CD14-positive monocyte (primary cell): Measurements from ENCODE around the gene PREP. TPM values are rescaled to one million over a fixed set of nuclear protein-coding genes. Genes with fewer than 3 reads are reported as not detected.

ENCODE experiments used
- DNase-seq, 3 donors: peaks; one replicate each; pipeline ENCODE4 v3.0.0-alpha.2; 2011 to 2022
- H2AFZ ChIP-seq: 2 replicates; pipeline ENCODE4 v1.6.0; 2012; ENCODE audit warnings: mild to moderate bottlenecking, low read depth, low read length, inconsistent platforms; ENCODE audit not compliant: insufficient read depth, poor library complexity, severe bottlenecking
- H3K27ac ChIP-seq, 2 donors: 1 replicate in 1 of 2; 2 replicates in 1 of 2; pipeline ENCODE4 v1.5.1; 2012 to 2013; ENCODE audit warnings: low read length in 2 of 2, control low read depth in 1 of 2, inconsistent platforms in 1 of 2, low read depth in 1 of 2, mild to moderate bottlenecking in 1 of 2
- H3K27me3 ChIP-seq, 2 donors: one replicate each; pipeline versions ENCODE4 v1.6.0 to v1.6.1; 2011 to 2013; ENCODE audit warnings: low read length in 2 of 2; ENCODE audit not compliant: control insufficient read depth in 2 of 2, insufficient read depth in 2 of 2
- H3K36me3 ChIP-seq, 2 donors: replicated peaks in 1 of 2; 1 replicate in 1 of 2; 2 replicates in 1 of 2; pipeline versions ENCODE4 v1.5.1 to v1.6.1; 2012 to 2013; ENCODE audit warnings: low read length in 2 of 2, control low read depth in 1 of 2, inconsistent platforms in 1 of 2, mild to moderate bottlenecking in 1 of 2; ENCODE audit not compliant: insufficient read depth in 2 of 2, control insufficient read depth in 1 of 2
- H3K4me1 ChIP-seq, 2 donors: 1 replicate in 1 of 2; 2 replicates in 1 of 2; pipeline versions ENCODE4 v1.5.1 to v1.6.1; 2012 to 2013; ENCODE audit warnings: low read length in 2 of 2, control low read depth in 1 of 2, inconsistent platforms in 1 of 2, mild to moderate bottlenecking in 1 of 2, moderate library complexity in 1 of 2; ENCODE audit not compliant: insufficient read depth in 2 of 2, control insufficient read depth in 1 of 2
- H3K4me2 ChIP-seq: replicated peaks from 2 replicates; pipeline ENCODE3; 2012; ENCODE audit warnings: low read length, moderate library complexity, mild to moderate bottlenecking; ENCODE audit not compliant: poor library complexity, severe bottlenecking; ENCODE audit errors: extremely low read depth
- H3K4me3 ChIP-seq, 3 experiments: fragments of 200-600 bp in 1 of 3; sonication (generic) in 1 of 3; replicated peaks in 1 of 3; 1 replicate in 2 of 3; 2 replicates in 1 of 3; pipeline ENCODE4 v1.5.1; 2011 to 2013; ENCODE audit warnings: low read length in 3 of 3, mild to moderate bottlenecking in 3 of 3, control low read depth in 2 of 3, low read depth in 2 of 3, inconsistent platforms in 1 of 3, moderate library complexity in 1 of 3
- H3K79me2 ChIP-seq: 2 replicates; pipeline ENCODE4 v1.6.0; 2012; ENCODE audit warnings: mild to moderate bottlenecking, control low read depth, inconsistent platforms, low read length, moderate library complexity; ENCODE audit not compliant: insufficient read depth
- H3K9ac ChIP-seq: 2 replicates; pipeline ENCODE4 v1.6.0; 2017; ENCODE audit warnings: low read length, mild to moderate bottlenecking; ENCODE audit not compliant: insufficient read depth, poor library complexity, severe bottlenecking
- H3K9me3 ChIP-seq, 2 donors: replicated peaks in 1 of 2; 1 replicate in 1 of 2; 2 replicates in 1 of 2; pipeline versions ENCODE4 v1.5.1 to v1.6.1; 2012 to 2013; ENCODE audit warnings: low read length in 2 of 2, control low read depth in 1 of 2; ENCODE audit not compliant: control insufficient read depth in 1 of 2, insufficient read depth in 1 of 2
- H4K20me1 ChIP-seq: 2 replicates; pipeline ENCODE4 v1.6.0; 2012; ENCODE audit warnings: mild to moderate bottlenecking, low read length, control low read depth, moderate library complexity; ENCODE audit not compliant: insufficient read depth
- H3K27ac Mint-ChIP-seq, 7 donors: one replicate each; pipeline ENCODE4 v1.8.0; 2020; ENCODE audit warnings: mild to moderate bottlenecking in 7 of 7, mixed read lengths in 7 of 7, moderate library complexity in 6 of 7, inconsistent platforms in 2 of 7
- H3K27me3 Mint-ChIP-seq, 3 donors: one replicate each; pipeline ENCODE4 v1.8.0; 2021 to 2022; ENCODE audit warnings: low read depth in 3 of 3, mild to moderate bottlenecking in 3 of 3, mixed read lengths in 3 of 3, moderate library complexity in 3 of 3, inconsistent platforms in 1 of 3
- H3K36me3 Mint-ChIP-seq, 2 donors: one replicate each; pipeline ENCODE4 v1.8.0; 2020; ENCODE audit warnings: mixed read lengths in 2 of 2, inconsistent platforms in 1 of 2, mild to moderate bottlenecking in 1 of 2
- H3K4me1 Mint-ChIP-seq: one replicate; pipeline ENCODE4 v1.8.0; 2020; ENCODE audit warnings: mild to moderate bottlenecking, mixed read lengths
- H3K4me3 Mint-ChIP-seq, 2 donors: one replicate each; pipeline ENCODE4 v1.8.0; 2020; ENCODE audit warnings: mild to moderate bottlenecking in 2 of 2, mixed read lengths in 2 of 2, moderate library complexity in 1 of 2
- H3K9me3 Mint-ChIP-seq, 7 donors: one replicate each; pipeline ENCODE4 v1.8.0; 2020 to 2022; ENCODE audit warnings: mixed read lengths in 7 of 7, mild to moderate bottlenecking in 6 of 7, moderate library complexity in 6 of 7, inconsistent platforms in 2 of 7
- WGBS: methylation state at CpG from one replicate; pipeline ENCODE4 v1.1.5; 2013; ENCODE audit warnings: missing lambda C conversion rate; ENCODE audit not compliant: insufficient coverage; 5-methylcytosine and 5-hydroxymethylcytosine counted together
- intact Hi-C, 2 donors: fragments of 100-400 bp; cut with micrococcal nuclease; formaldehyde crosslinking; loops; one replicate each; pipeline versions ENCODE4 v1.15.0 to v1.15.1; 2023
- polyA plus RNA-seq, 3 donors: library from polyadenylated mRNA; depleted of rRNA in 1 of 3; unstranded in 2 of 3; stranded (reverse) in 1 of 3; fragments of 300-500 nt in 2 of 3; fragments of >200 nt in 1 of 3; fragmentation: Illumina TruSeq in 2 of 3; gene quantifications; 1 replicate in 2 of 3; 2 replicates in 1 of 3; pipeline ENCODE4 v1.2.3, GENCODE V29; 2012 to 2021
- TF ChIP-seq, protein P1 (sequence below): fragments of 200-600 bp; IDR thresholded peaks from one replicate; pipeline ENCODE4 v1.8.0; 2022; ENCODE audit warnings: antibody characterized with exemption, mild to moderate bottlenecking

Gene PREP
- polyA plus RNA-seq, 3 donors: 21.4 to 40.8 (median 30.7) TPM

DNA sequence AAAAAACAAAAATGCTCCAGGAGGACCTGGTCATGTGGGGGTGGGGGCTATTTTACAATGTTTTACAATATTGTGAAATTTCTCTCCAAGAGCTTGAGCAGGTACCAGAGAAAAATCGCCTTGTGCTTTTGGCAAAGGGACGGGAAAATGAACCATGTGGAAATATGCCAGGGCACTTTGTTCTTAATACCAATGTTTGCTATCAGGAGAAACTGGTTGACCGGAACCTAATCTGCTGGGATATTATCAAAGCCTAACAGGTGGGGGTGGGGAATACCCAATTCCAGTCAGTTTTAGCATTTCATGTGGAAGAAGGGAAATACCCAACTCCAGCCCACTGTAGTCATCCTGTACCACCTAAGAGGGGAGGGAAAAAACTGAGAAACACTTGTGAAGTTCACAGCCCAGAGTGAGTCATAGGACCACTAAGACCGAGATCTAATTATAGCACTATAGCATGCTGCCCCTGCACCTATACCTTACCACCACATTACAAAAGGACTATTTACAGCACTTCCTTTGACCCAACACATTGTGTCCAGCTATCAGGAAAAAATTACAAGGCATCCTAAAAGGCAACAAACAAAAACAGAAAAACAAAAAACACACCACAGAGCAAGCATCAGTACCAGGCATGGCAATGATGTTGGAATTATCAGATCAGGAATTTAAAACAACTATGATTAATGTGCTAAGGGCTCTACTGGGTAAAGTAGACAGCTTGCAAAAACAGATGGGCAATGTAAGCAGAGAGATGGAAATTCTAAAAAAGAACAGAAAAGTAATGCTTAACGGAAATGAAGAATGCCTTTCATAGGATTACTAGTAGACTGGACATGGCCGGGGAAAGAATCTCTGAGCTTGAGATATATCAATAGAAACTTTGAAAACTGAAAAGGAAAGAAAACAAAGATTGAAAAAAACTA is 138.9 kb downstream of the PREP start:
- Histone ChIP-seq H3K27me3 (no peaks in the 10 kb centered on the region), H3K4me2 (no peak overlapping the region), H3K4me1 (no peaks in the 10 kb centered on the region), H3K27ac (no peak overlapping the region), H3K79me2 (no peaks in the 10 kb centered on the region), H2AFZ (no peak overlapping the region), H3K9ac (no peak overlapping the region), H3K9me3 (peaks cover 0 to 5% of the 10 kb centered on the region in 2 donors), H3K36me3 (no peaks in the 10 kb centered on the region), H3K4me3 (no peak overlapping the region), H4K20me1 (no peaks in the 10 kb centered on the region)
- no peaks in the 10 kb centered on the region for H3K4me1 Mint-ChIP-seq
- peaks cover 2 to 7% (median 3%) of the 10 kb centered on the region in 3 donors for H3K27me3 Mint-ChIP-seq
- no peak overlapping the region for H3K4me3 Mint-ChIP-seq
- H3K27ac Mint-ChIP-seq: peak overlapping the region in 1 of 7 donors; percentile 49
- 90% methylated on average over 2 of the region's 6 CpGs for WGBS
- H3K36me3 Mint-ChIP-seq: no peaks in the 10 kb centered on the region
- intact Hi-C loops: no loop called here
- DNase-seq: no peak
- H3K9me3 Mint-ChIP-seq: peaks cover 7 to 17% (median 12%) of the 10 kb centered on the region in 7 donors
- TF ChIP-seq, protein P1, sequence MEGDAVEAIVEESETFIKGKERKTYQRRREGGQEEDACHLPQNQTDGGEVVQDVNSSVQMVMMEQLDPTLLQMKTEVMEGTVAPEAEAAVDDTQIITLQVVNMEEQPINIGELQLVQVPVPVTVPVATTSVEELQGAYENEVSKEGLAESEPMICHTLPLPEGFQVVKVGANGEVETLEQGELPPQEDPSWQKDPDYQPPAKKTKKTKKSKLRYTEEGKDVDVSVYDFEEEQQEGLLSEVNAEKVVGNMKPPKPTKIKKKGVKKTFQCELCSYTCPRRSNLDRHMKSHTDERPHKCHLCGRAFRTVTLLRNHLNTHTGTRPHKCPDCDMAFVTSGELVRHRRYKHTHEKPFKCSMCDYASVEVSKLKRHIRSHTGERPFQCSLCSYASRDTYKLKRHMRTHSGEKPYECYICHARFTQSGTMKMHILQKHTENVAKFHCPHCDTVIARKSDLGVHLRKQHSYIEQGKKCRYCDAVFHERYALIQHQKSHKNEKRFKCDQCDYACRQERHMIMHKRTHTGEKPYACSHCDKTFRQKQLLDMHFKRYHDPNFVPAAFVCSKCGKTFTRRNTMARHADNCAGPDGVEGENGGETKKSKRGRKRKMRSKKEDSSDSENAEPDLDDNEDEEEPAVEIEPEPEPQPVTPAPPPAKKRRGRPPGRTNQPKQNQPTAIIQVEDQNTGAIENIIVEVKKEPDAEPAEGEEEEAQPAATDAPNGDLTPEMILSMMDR: no peak

DNA sequence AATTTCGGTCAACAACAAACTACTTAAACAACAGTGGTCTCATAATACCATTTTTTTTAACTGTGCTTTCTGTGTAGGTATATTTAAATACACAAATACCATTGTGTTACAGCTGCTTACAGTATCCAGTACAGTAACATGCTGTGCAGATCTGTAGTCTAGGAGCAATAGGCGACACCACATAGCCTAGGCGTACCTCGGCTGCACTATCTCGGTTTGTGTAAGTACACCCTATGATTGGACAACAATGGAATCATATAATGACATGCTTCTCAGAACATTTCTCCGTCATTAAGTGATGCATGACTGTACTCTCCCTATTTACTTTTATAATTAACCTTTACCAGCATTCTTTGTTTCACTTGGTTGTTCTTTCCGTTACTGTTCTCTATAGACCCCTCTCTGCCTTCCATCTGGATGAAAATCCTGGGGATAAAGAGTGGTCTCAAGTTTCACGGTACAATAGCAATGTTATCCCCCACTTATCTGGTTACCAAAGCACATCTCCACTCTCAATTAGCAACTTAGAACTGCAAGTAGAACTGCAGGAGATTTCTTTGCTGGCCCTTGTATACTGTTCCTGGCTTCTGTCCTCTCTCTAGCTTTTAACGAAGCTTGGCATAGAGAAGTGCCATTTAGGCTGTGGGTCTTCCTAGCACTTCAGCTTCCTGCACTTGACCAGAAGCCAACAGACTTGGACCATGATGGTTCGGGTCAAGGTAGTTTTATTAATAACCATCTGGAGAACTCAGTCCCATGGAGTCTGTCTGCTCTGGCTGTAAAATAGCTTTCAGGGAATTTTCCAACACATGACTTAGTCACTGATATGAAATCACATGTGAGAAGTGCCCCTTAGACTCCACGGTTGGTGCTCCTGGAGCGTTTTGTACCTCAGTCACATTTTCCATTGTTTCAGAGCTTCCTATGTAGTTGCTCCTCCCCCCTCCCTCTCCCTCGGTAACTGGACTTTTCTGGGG is 142.7 kb downstream of the PREP start:
- Mint-ChIP-seq H3K4me1 (no peaks in the 10 kb centered on the region), H3K9me3 (peaks cover 0 to 2% (median 2%) of the 10 kb centered on the region in 7 donors), H3K27ac (no peak overlapping the region), H3K27me3 (peaks cover 2 to 6% (median 3%) of the 10 kb centered on the region in 3 donors), H3K36me3 (no peaks in the 10 kb centered on the region), H3K4me3 (no peak overlapping the region)
- no peaks in the 10 kb centered on the region for H3K9me3 ChIP-seq
- H3K27ac ChIP-seq: no peak overlapping the region
- no peak overlapping the region for H3K4me3 ChIP-seq
- intact Hi-C loops: no loop called here
- H3K4me2 ChIP-seq: no peak overlapping the region
- 100% methylated on average over 8 of the region's 13 CpGs for WGBS
- DNase-seq: no peak
- no peaks in the 10 kb centered on the region for H3K79me2 ChIP-seq
- H2AFZ ChIP-seq: no peak overlapping the region
- no peaks in the 10 kb centered on the region for H3K4me1 ChIP-seq
- no peaks in the 10 kb centered on the region for H3K36me3 ChIP-seq
- no peaks in the 10 kb centered on the region for H4K20me1 ChIP-seq
- no peak overlapping the region for H3K9ac ChIP-seq
- no peaks in the 10 kb centered on the region for H3K27me3 ChIP-seq
- TF ChIP-seq, protein P1: no peak
